Measurements from ENCODE around the gene UTP15. TPM values are rescaled to one million over a fixed set of nuclear protein-coding genes. Genes with fewer than 3 reads are reported as not detected.

UTP15 gene, protein sequence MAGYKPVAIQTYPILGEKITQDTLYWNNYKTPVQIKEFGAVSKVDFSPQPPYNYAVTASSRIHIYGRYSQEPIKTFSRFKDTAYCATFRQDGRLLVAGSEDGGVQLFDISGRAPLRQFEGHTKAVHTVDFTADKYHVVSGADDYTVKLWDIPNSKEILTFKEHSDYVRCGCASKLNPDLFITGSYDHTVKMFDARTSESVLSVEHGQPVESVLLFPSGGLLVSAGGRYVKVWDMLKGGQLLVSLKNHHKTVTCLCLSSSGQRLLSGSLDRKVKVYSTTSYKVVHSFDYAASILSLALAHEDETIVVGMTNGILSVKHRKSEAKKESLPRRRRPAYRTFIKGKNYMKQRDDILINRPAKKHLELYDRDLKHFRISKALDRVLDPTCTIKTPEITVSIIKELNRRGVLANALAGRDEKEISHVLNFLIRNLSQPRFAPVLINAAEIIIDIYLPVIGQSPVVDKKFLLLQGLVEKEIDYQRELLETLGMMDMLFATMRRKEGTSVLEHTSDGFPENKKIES
- 25.9 and 31.2 TPM in 2 replicates for total RNA-seq

DNA sequence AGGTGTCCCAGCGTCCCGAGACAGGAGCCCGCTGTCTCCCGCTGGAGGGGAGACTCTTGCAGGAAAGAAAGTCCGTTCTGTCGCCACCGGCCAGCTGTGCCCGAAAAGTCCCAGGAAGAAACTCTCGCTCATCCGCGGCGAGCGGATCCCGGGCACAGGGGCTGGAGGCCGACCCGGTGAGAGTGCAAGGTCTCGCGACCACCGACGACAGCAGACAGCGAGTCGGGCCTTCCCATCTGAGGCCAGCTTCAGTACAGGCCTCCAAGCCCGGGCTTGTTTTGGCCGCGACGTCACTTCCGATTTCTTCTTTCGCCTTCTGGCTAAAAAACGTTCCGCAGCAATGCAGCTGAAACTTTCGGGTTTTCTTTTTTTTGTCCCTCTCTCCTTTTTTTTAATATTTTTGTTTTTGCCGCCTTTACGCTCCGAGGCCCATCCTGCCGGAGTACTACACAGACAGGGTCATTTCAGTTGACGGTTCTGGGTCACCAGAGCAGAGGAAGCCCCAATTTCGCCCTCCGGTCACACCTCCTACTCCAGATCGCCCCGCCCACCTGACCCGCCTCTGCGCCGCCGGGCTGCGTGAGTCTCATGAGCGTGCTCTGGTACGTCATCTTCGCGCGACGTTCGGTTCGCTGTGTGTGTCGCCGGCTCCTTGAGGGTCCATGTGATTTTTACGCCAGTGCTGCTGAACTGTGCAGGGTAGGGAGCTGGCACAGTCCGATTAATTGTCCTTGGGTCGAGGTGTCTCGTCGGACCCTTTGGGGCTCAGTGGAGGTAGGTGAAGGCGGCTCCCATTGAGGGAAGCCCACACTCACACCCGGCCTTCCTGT is at the start of gene UTP15, which contains the start of gene ANKRA2:
Gene UTP15, plus strand, starts transcription at position 605 of the 830 bp plus-strand sequence. CDS start 1,602 bp downstream, outside the sequence.
Gene ANKRA2, minus strand, starts transcription at position 501 of the 830 bp plus-strand sequence. CDS start 2,758 bp downstream, outside the sequence.

GRCh38 chr5:73625944-73626811 is 60.6 kb downstream of the UTP15 start, which contains the start of gene ARHGEF28:
Gene ARHGEF28, plus strand, starts transcription at chr5:73626196. Its CDS starts 58,656 bp downstream, at chr5:73684852.

Other genes starting within 250 kb of the UTP15 start
- gene FOXD1, start 117.0 kb upstream of the UTP15 start, total RNA-seq, result 9.6 and 14.0 TPM in 2 replicates
- gene BTF3, start 67.3 kb upstream of the UTP15 start, total RNA-seq, result 354 and 380 TPM in 2 replicates
- gene ANKRA2, start 104 bp upstream of the UTP15 start, total RNA-seq, result 24.0 and 24.4 TPM in 2 replicates
- 60.6 and 66.7 TPM in 2 replicates for gene ARHGEF28, start 60.5 kb downstream of the UTP15 start, total RNA-seq

All from articular chondrocyte of knee joint (primary cell).